ENCODE data around the gene JAML.

DNA sequence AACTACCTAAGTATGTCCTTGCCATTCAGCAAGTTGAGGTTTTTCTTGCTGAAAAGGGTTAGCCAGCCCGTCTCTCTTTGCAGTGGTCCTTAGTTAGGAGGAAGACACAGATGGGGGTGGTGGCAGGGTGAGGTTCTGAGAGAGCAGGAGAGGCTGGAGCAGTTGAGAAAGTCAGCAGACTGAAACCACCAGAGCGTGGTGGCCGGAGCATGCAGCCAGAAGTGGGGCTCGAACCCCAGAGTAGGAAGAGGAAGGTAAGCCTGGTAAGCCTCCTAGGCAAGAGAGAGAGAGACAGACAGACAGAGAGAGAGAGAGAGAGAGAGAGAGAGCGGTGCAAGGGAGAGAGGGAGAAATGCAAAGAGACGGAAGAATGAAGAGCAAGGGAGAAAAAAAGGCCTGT is 63.0 kb downstream of the JAML start:
- TF ChIP-seq YY1 (IDR thresholded peaks at IDR 0.05; ENCODE audit: insufficient read depth, insufficient read length) (no peak), ZNF274 (IDR thresholded peaks at IDR 0.05; ENCODE audit: low read depth, low read length) (no peak), SUZ12 (IDR thresholded peaks at IDR 0.05; ENCODE audit: extremely low read depth, insufficient read depth, insufficient read length) (no peak)
